Measurements from ENCODE around the gene HSPBP1.

Gene HSPBP1

DNA sequence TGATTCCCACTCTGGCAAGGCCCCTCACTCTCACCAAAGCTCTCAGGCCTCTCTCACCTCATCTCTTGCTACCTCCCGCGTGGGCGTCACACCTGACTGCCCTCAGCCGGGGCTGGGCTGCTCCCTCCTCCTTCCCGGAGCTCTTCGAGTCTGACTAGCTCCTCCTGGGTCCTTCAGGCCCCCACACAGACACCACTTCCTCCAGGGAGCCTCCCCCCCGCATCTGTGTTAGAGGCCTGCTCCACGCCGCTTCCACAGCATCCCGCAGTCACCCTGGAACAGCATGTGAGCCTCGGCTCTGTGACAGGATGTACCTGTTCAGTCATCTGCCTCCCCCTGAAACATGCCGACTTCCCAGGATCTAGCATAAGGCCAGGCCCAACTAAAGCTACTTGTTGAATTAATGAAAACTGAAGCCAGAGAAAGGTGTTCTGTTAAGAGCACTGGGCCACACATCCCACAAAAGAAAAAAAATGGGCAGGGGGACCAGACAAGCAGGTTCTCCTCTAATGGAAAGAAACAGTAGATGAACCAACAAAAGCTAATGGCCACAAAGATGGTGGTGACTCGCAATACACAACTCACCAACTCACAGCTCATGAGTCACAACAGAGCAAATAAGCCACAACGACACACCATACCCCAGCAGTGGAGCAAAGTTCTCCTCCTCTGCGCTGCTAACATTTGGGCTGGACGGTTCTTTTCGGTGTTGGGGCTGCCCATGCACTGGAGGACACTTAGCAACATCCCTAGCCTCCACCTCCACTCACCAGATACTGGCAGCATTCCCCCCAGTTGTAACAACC, 24.1 kb downstream of the HSPBP1 start:
- DNase-seq (ENCODE audit: low read depth) = no peak

DNA sequence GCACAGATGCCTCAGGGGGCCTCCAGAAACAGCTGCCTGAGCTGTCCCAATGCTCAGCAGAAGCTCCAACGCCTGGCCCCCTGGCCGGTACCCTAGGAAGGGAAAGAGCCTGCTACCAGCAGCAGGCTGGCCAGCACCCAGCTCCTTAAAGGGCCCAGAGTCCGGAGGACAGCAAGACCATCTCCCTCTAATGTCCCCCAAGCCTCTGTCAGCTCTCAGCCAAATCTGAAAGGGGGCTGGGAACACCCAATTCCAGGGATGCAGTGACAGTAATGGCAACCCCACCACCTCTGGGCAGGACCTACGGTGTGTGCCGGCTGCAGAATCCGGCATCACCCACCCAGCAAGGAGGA, 25.3 kb downstream of the HSPBP1 start:
- DNase-seq (ENCODE audit: low read depth) = no peak

DNA sequence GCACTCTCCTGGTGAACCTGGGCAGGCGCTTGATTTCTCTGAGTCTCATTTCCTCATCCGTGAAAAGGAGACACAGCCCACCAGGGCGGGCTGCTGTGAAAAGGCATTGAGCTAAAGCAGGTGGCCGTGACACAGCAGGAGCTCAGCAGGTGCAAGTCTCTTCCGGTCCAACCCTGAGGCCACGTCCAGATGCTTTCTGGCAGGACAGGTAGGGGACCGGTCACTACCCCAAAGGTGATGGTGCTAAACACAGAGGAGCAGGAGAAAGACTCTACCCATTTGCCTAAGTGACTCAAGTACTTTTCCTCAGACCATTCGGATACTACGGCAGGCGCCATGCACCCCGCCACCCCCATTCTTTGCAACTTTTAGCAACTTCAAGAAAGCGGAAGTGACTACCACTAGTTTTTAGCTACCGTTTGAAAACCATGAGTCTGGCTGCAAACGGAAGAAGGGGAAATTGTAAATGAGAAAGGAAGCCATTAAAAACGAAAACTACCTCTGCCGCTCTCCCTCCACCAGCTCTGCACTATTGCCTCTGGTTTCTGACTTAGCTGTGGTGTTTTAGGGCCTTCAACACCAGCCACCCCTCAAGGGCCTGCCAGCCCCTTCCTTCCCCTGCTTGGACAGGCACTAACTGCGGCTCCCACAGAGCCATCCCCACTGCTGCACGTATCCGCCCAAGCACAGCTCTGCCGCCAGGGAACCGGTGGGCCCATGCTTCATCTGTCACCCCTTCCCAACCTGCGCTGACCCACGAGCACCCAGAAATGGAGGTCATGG, 25.9 kb downstream of the HSPBP1 start:
- DNase-seq (ENCODE audit: low read depth) = peak; percentile 27

DNA sequence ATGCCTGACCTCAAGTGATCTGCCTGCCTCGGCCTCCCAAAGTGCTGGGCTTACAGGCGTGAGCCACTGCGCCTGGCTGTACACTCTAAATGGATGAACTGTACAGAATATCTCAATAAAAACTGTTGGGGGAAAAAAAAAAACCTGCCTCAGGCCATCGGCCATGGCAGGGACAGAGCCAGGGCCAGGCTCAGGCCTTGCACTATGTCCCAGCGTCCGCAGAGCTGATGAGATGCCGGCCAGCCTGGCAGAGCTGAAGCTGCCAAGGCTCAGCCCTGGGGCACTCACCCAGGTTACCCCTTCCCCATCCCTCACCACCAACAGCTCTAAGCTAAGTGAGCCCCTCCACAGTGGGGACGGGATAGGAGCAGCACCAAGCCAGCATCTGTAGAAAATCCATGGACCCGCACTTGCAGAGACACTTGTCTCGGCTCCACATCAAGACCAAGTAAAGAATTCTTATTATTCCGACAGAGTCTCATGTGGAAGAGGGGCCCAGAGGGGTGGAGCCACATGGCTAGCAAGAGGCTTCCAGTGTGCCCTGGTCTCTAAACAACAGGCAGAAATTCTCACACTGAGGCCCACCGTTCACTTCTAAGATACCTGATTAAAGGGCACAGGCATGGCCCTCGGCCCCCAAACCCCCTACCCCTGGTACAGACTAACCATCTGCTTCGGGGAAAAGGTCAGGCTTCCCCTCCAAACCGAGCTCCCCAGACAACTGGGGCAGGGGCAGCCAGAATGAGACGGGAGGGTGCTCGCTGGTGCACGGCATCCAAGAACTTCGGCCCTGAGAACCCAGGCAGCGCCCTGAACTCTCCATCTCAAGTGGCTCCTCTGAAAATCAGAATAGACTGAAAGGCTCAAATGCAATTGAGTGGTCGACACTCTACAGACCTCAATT, 26.9 kb downstream of the HSPBP1 start:
- no peak for DNase-seq (ENCODE audit: low read depth)

DNA sequence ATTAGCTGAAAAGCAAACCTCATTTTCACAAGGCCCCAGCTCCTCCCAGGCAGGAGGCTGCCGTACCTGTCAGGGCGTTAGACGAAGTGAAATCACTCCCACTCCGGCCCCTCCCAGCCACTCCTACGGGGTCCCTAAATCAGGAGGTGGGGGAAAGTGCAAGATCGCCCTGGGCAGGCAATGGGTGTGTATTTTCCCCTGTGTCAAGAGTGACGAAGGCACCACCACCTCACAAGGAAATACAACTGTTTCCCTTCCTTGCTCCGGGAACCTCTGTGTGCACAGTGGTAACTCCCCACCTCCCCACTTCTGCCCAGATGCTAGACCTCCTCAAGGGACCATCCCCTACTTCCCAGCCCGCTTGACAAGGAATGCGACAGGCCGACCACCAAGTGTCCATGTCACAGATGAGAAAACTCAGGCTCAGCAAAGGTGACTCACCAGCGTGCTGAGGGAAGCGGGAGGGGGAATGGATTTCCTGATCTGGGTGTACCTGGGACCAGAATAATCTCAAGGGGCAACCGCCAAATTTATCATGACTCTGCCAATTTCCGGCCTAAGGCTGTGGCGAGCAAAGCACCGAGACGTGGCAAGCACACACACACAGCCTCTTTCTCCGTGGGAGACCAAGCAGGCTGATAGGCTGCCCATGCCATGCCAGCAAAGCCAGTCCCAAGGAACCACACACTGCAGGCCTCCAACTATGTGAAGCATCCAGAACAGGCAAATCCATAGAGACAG, 28.4 kb downstream of the HSPBP1 start:
- no peak for DNase-seq (ENCODE audit: low read depth)

DNA sequence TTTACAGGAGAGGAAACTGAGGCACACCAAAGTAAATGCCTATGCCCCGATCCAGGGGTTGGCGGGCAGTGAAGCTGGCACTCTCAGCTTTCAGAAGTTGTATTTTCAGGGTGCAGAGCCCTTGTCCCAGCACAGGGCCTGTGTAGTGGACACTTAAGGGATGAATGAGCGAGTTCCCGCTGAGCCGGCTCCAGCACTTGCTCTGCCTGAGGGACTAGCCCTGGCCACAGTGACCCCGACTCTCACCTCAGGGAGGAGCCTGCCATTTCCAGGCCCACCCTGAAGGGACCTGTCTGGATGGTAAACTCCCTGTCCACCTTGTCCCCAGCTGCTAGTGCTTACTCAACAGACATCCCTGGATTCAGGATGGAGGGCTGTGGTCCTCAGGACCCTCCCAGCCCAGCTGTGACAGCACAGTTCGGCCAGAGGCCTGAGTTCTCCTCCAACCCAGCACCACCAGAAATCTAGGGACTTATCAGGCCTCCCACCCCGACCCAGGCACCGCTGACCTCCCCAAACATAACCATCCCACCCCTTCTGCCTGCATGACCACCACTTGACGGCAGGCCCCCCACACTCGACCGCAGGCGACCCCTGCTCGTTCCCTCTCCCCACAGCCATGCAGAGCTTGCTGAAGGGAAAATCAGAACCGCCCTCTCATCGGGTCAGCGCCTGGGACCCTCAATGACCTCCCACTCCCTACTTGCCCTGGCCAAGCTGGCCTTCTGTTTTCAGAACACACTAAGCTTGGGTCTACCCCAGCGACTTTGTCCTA, 29.5 kb downstream of the HSPBP1 start:
- DNase-seq (ENCODE audit: low read depth) = no peak

DNA sequence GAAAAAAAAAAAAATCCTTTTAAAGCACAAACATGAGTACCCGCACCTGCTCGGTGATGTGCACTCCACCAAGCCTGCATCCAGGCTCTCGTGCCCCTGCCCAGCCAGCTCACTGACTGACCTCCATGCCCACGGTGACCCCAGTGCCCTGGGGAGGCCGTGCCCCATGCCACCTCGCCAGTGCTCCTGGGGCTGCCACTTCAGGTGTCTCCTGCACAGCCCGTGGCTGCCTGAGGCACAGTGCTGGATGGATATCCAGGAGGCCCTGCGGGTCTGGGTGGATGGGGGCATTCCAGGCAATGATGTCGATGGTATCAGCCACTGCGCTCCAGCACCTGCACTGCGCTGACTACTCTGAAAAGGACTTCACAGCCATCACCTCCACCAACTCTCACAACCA, 30.1 kb downstream of the HSPBP1 start:
- DNase-seq (ENCODE audit: low read depth) = no peak

DNA sequence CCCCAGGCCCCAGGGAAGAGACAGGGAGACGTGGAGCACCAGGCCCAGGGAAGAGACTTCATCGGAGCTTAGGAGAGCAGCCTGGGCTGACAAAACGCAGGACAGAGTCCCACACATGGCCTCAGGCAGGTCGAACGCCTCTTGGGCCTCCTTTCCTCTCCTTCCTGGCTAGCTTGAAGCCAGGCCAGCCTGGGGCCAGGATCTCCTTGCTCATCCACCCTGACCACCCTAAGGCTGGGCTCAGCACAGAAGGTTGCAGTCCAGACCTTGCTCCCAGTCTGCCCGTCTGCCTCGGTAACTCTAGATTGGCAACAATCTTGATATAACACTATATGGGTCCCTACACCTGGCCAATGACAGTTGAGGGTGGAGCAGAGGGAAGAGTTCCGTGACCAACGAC, 31.2 kb downstream of the HSPBP1 start:
- no peak for DNase-seq (ENCODE audit: low read depth)

DNA sequence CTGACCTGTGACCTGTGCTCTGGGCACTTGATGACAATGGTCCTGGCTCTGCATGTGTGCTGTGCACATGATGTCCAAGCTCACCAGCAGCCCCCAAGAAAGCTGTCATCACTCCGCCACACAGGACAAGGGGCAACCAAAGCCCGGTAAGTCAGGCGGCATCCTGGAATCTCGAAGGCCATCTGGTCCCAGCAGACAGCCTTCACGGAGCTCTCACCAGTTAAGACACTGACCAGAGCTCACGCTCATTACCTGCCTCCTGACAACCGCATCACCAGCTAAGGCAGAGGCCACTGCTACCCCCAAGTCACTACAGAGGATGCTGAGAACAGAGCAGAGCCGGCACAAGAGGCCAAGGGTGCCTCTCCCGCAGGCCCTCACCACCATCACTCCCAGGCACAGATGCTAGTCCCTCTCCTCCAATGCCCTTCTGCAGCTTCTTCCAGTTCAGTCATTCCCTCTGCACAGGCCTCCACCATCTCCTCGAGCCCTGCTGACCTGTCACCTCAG, 31.7 kb downstream of the HSPBP1 start:
- no peak for DNase-seq (ENCODE audit: low read depth)

DNA sequence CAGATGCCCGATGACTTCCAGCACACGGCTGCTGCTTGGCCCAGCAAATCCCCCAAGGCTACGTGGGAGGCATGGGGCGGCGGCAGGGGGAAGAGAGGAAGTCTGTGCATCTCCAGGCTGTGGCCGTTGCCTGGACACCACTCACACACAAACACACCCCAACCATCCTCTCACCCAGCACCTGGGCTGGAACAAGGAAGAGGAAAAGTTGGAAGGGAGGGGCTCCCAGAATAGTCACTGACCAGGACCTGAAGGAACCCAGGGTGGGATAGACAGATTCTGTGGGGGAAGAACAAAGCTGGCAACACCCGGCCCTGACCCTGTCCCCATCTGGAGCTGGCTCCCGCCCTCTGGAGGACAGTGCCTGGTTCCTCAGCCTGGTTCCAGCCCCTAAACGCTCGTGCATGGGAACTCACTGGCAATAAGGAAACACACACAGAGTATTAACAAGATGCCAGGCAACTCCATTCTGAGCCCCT, 32.2 kb downstream of the HSPBP1 start:
- no peak for DNase-seq (ENCODE audit: low read depth)

DNA sequence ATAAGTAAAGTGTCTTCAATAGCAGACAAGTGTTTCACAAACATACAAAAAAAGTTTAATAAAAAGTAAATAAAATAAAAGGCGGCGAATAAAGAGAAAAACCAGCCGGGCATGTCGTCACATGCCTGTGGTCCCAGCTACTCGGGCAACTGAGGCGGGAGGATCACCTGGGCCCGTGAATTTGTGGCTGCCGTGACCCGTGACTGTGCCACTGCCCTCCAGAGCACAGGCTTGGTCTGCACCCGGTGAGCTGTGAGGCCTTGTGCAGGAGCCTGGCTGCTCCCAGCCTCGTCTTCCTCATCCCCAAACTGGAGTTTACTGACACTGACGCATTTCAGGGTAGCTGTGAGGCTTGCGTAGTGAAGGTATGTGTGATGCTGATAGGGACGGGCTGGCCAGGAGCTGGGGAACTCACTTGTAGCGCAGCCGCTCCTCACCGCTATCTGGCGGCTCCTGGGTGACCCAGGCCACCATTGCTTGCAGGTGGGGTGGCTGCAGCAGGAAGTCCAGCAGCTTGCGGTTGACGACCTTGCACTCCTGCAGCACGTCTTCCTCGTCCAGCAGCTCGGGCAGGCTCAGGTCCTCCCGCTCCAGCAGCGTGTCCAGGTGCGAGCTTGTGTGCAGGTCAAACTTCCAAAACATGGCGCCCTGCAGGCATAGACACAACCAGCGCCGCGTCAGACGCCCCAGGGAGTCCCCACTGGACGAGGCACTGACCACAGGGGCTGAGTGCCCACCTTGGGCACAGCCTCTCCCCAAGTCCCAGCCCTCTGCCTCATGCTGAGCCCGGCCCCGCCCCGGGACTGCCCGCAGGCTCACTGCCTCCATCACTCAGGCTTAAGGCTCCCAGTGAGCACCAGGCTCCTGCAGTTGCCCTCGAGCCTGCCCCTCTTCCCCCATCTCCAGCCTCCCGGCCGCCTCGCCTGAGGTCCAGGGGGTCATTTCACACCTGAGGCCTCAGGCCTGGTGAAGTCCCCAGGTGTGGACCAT, 33.2 kb downstream of the HSPBP1 start:
- DNase-seq (ENCODE audit: low read depth) = no peak

DNA sequence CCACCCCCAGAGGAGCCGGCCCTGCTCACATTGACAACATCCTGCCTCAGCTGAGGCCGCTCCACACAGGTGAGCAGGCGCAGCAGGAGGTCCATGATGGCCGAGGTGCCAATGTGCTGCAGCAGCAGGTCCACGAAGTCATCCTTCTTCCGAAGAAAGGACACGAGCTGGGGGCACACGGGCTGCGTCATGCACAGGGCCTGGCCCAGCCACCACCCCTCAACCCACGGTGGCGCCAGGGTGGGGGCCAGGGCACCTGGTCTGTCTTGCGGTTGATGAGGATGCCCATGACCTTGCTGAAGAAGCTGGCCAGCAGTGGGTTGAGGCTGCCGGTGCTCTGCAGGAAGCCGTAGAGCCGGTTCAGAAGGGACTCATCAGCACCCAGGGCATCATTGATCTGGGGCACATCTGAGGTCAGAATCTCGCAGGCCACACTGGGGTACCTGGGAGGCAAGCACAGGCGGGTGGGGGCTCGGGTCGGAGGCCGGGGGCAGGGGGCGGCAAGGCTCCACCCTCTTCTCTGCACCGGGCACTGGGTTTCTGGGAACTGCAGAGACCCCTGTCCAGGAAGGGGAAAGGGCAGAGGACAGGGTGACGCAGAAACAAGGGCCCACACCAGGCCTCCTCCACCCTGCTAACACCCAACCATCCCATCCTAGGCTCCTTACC, 34.5 kb downstream of the HSPBP1 start:
- no peak for DNase-seq (ENCODE audit: low read depth)

DNA sequence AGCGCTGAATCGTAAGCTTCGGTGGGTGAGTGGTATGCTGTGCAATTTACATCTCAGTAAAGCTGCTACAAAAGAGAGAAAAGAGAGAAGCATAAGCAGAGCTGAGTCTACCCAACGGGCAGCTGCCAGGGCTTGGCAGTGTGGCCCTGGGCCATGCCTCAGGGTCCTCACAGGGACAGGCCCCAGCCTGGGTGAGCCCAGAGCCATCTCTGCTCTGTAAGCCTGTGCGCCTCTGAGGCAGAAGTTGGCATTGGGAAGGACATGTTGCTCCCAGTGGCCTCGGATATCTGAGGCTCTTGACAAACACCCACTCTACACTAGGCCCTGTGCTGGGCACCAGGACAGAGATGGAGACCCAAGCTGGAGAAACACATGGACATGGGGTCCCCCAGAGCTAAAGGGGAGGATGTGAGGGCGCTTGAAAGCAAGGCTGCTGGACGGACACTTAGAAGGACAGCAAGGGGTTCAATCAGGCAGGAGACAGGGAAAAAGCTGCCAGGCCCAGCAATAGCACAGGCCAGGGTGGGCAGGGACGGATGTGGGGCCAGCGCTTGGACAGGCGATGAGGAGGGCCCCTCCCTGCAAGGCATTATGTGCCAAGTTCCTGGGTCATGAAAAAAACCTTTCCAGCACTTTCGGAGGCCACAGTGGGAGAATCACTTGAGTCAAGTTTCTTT, 35.8 kb downstream of the HSPBP1 start:
- no peak for DNase-seq (ENCODE audit: low read depth)

DNA sequence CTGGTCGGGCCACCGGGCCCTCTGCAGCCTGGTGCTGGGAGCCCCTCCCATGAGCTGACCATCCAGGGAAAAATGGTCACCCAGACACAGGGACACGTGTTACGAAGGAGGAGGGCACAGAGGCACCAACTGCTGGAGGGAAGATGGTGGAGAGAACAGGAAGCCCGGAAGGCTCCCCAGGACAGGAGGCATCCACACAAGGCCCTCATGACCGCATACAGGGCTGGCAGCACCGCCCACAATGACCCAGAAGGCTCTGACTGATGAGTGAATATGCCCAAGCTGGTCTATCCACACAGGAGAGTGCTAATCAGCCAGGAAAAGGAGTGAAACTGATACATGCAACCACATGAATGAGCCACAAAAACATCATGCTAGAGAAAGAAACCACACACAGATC, 37.4 kb downstream of the HSPBP1 start:
- DNase-seq (ENCODE audit: low read depth) = no peak

DNA sequence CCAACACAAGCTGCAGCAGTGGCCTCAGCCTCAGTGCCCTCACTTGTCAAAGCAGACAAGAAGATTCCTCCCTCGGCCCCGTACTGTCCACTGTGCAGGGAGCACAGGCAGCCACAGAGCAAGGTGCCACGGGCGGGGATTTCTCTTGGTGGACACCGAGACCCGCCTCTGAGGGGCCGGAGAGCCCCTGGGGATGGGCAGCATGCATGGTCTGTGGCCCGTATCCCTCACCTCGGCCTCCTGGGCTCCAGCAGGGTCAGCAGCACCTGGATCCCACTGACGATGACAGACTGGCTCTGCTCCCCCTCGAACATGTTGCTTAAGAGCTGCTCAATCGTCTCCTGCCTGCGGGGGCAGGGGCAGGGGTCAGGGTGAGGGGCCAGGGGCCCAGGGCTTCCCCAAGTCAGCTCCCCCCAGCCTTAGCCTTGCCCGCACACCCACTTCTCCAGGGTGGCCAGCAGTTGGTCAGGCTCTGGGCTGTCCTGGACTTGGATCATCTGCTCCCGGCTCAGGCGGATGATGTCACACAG, 37.9 kb downstream of the HSPBP1 start:
- DNase-seq (ENCODE audit: low read depth) = no peak

DNA sequence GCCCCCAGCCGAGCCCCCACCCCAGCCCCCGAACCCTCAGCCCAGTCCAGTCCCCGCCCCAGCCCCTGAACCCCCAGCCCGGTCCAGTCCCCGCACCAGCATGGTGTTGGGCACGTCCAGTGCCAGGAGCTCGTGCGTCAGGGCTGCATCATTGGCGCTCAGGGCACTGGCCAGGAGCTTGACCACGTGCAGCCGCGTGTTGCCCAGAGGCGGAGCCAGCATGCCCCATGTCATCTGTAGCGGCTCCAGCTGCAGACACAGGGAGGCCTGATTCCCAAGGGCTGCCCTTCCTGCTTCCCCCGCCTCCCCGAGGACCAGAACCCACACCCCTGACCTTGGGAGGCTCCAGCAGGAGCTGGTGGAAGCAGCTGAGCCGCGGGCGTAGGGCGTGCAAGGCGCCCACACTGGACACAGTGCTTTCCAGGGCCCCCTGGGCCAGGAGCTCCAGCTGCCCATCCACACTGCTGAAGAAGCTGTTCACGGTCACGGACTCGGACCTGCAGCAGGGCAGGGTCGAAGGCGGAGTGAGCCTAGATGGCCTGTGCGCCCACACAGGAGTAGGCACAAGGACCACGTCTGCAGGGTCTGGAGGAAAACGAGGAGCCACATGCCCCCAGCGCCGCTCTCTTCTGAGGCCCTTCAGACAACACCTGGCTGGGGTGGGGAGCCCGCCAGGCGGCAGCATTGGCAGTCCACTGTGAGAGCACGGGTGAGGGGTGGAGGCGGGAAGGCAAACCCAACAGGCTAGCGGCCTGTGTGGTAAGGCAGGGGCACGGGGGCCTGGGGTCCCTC, 38.6 kb downstream of the HSPBP1 start:
- DNase-seq (ENCODE audit: low read depth) = no peak

DNA sequence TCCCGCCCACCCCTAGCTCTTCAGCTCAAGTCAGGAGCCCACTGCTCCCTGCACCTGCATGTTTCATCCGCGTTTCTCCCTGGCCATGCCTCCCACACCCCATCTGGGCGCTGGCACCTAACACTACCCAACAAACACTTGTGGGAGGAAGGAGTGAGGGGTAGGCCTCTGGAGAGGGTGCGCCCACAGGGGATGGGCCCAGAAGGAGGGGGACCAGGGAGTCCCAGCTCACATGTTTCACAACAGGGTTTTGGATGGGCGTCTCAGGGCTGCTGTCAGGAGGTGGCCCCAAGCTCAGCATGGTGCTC, 39.2 kb downstream of the HSPBP1 start:
- no peak for DNase-seq (ENCODE audit: low read depth)

Measured in stimulated activated CD8-positive, alpha-beta memory T cell treated with anti-CD3 and anti-CD28 coated beads, Interleukin-7, amount 100 ng/mL, for 24 hours (primary cell).